ENCODE data around the gene EXOC4. TPM values are rescaled to one million over a fixed set of nuclear protein-coding genes. Genes with fewer than 3 reads are reported as not detected.

Gene EXOC4
- total RNA-seq, 3 donors from 2014 or later: 88.3 to 136 (median 99.6) TPM

- Histone ChIP-seq H3K27me3 (no peaks in the 10 kb centered on the region), H3K4me3 (no peak overlapping the region), H3K4me1 (no peaks in the 10 kb centered on the region), H3K9me3 (no peaks in the 10 kb centered on the region), H3K36me3 (no peaks in the 10 kb centered on the region), H3K27ac (no peak overlapping the region)
- TF ChIP-seq POLR2AphosphoS5 (IDR thresholded peaks at IDR 0.05): no peak
- intact Hi-C loops (cut with DNase I; ENCODE audit: low total_unique reads): no loop called here
- no peak for DNase-seq (ENCODE audit: low spot score in 2 of 2)
These were observed 688.6 kb downstream of the EXOC4 start for GRCh38 chr7:133941496-133941895.

GRCh38 chr7:133945497-133945896 is 692.6 kb downstream of the EXOC4 start:
- TF ChIP-seq POLR2A (IDR thresholded peaks at IDR 0.05): no peak

GRCh38 chr7:133947458-133948254 is 694.8 kb downstream of the EXOC4 start:
- no peak overlapping the region for H3K4me3 ChIP-seq
- DNase-seq (ENCODE audit: low spot score in 2 of 2): no peak
- H3K4me1 ChIP-seq: no peaks in the 10 kb centered on the region
- H3K27ac ChIP-seq: no peak overlapping the region
- H3K27me3 ChIP-seq: no peaks in the 10 kb centered on the region
- no peaks in the 10 kb centered on the region for H3K36me3 ChIP-seq
- intact Hi-C loops (cut with DNase I; ENCODE audit: low total_unique reads): no loop called here
- TF ChIP-seq POLR2AphosphoS5 (IDR thresholded peaks at IDR 0.05): no peak
- TF ChIP-seq POLR2A (IDR thresholded peaks at IDR 0.05): no peak
- no peak for TF ChIP-seq CTCF (IDR thresholded peaks at IDR 0.05)
- H3K9me3 ChIP-seq: no peaks in the 10 kb centered on the region

More at GRCh38 chr7:133945497-133945896, 692.6 kb downstream of the EXOC4 start:
- intact Hi-C loops (cut with DNase I; ENCODE audit: low total_unique reads): no loop called here
- Histone ChIP-seq H3K27ac (no peak overlapping the region), H3K9me3 (no peaks in the 10 kb centered on the region), H3K27me3 (no peaks in the 10 kb centered on the region), H3K4me3 (no peak overlapping the region), H3K36me3 (no peaks in the 10 kb centered on the region), H3K4me1 (no peaks in the 10 kb centered on the region)
- no peak for DNase-seq (ENCODE audit: low spot score in 2 of 2)

GRCh38 chr7:133948588-133948987 is 695.7 kb downstream of the EXOC4 start:
- H3K27me3 ChIP-seq: no peaks in the 10 kb centered on the region
- TF ChIP-seq POLR2A (IDR thresholded peaks at IDR 0.05) (no peak), POLR2AphosphoS5 (IDR thresholded peaks at IDR 0.05) (no peak), CTCF (IDR thresholded peaks at IDR 0.05) (no peak)
- no peaks in the 10 kb centered on the region for H3K9me3 ChIP-seq
- no peaks in the 10 kb centered on the region for H3K36me3 ChIP-seq
- H3K27ac ChIP-seq: no peak overlapping the region
- no peak for DNase-seq (ENCODE audit: low spot score in 2 of 2)
- intact Hi-C loops (cut with DNase I; ENCODE audit: low total_unique reads): no loop called here
- no peaks in the 10 kb centered on the region for H3K4me1 ChIP-seq
- H3K4me3 ChIP-seq: no peak overlapping the region

GRCh38 chr7:133950855-133951254 is 698.0 kb downstream of the EXOC4 start:
- H3K4me3 ChIP-seq: no peak overlapping the region
- DNase-seq (ENCODE audit: low spot score in 2 of 2): no peak
- H3K4me1 ChIP-seq: no peaks in the 10 kb centered on the region
- H3K27me3 ChIP-seq: no peaks in the 10 kb centered on the region
- H3K9me3 ChIP-seq: no peaks in the 10 kb centered on the region
- TF ChIP-seq POLR2AphosphoS5 (IDR thresholded peaks at IDR 0.05): no peak
- no peak for TF ChIP-seq POLR2A (IDR thresholded peaks at IDR 0.05)
- no peak for TF ChIP-seq CTCF (IDR thresholded peaks at IDR 0.05)
- intact Hi-C loops (cut with DNase I; ENCODE audit: low total_unique reads): no loop called here
- H3K36me3 ChIP-seq: no peaks in the 10 kb centered on the region
- H3K27ac ChIP-seq: no peak overlapping the region

- H3K36me3 ChIP-seq: no peaks in the 10 kb centered on the region
- no peak for DNase-seq (ENCODE audit: low spot score in 2 of 2)
- H3K27me3 ChIP-seq: no peaks in the 10 kb centered on the region
- H3K27ac ChIP-seq: no peak overlapping the region
- TF ChIP-seq POLR2AphosphoS5 (IDR thresholded peaks at IDR 0.05) (no peak), POLR2A (IDR thresholded peaks at IDR 0.05) (no peak), CTCF (IDR thresholded peaks at IDR 0.05) (no peak)
- no peaks in the 10 kb centered on the region for H3K4me1 ChIP-seq
- no peak overlapping the region for H3K4me3 ChIP-seq
- intact Hi-C loops (cut with DNase I; ENCODE audit: low total_unique reads): no loop called here
- H3K9me3 ChIP-seq: no peaks in the 10 kb centered on the region
These were observed 702.3 kb downstream of the EXOC4 start for GRCh38 chr7:133955208-133955607.
